PFSK-1 (cell line): Measurements from ENCODE around the gene HPS4.

Source experiments
- FOXP2 ChIP-seq: optimal IDR thresholded peaks from 2 replicates; pipeline ENCODE3; 2011; ENCODE audit warnings: borderline replicate concordance, control low read depth, inconsistent platforms; ENCODE audit not compliant: insufficient read depth; ENCODE audit errors: extremely low read length, extremely low read depth
- POLR2AphosphoS5 ChIP-seq: IDR thresholded peaks from 2 replicates; pipeline ENCODE4 v1.6.1; 2012; ENCODE audit warnings: low read depth, mild to moderate bottlenecking, control low read depth, low read length, moderate library complexity
- REST ChIP-seq, 2 experiments: IDR thresholded peaks; 2 replicates each; pipeline versions ENCODE4 v1.6.1 to v1.8.0; 2011 to 2012; ENCODE audit warnings: low read depth in 2 of 2, low read length in 2 of 2, control low read depth in 1 of 2, inconsistent platforms in 1 of 2, mild to moderate bottlenecking in 1 of 2, moderate library complexity in 1 of 2; ENCODE audit not compliant: insufficient read depth in 1 of 2
- TAF1 ChIP-seq: IDR thresholded peaks from 2 replicates; pipeline ENCODE4 v1.6.1; 2012; ENCODE audit warnings: low read length, control low read depth, borderline replicate concordance; ENCODE audit not compliant: insufficient read depth

DNA sequence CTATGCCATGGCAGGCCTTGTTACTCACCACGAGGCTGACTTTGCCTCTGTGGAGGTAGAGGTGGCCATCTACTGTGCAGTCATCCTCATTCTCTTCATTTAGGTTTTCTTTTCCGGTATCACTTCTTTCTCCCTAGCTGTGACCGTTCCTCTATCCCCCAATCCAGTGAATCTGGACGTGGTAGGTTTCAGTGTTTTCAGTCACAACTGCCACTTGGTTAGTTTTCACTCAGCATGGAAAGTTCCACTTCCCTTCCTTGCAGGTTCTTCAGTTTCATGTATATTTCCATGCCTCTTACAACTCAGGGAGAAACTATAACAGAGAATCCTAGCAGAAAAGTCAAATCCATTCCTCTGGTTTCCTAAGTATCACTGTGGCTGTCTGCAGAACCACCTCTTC, 1.9 kb downstream of the HPS4 start:
- TF ChIP-seq POLR2AphosphoS5 (no peak), TAF1 (no peak), REST (IDR thresholded peaks at IDR 0.05; ENCODE audit: insufficient read depth in 1 of 2, low read depth in 2 of 2, low read length in 2 of 2) (no peak), FOXP2 (no peak)
